Mesendoderm (in vitro differentiated cells): ENCODE data around the gene TAB2.
A peak's percentile ranks its signal among the peaks of the same experiment; 100 is the strongest.

Experiments used
- DNase-seq: peaks from one replicate; pipeline ENCODE4 v3.0.0; 2013
- H2AK5ac ChIP-seq: 2 replicates; pipeline ENCODE4 v1.6.1; 2013; ENCODE audit warnings: low read length, inconsistent platforms
- H2BK120ac ChIP-seq: 2 replicates; pipeline ENCODE4 v1.6.1; 2013; ENCODE audit warnings: low read depth, mild to moderate bottlenecking, low read length, moderate library complexity, mixed read lengths
- H2BK15ac ChIP-seq: replicated peaks from 2 replicates; pipeline ENCODE4 v1.6.1; 2013; ENCODE audit warnings: low read depth, mild to moderate bottlenecking, moderate library complexity
- H2BK5ac ChIP-seq: 2 replicates; pipeline ENCODE4 v1.6.1; 2013; ENCODE audit warnings: low read length, inconsistent platforms
- H3K18ac ChIP-seq: 2 replicates; pipeline ENCODE4 v1.6.1; 2013; ENCODE audit warnings: mild to moderate bottlenecking, low read length, mixed read lengths
- H3K23ac ChIP-seq: one replicate; pipeline ENCODE4 v1.6.1; 2013; ENCODE audit warnings: low read length
- H3K27ac ChIP-seq: 2 replicates; pipeline ENCODE4 v1.5.1; 2013; ENCODE audit warnings: low read depth, mild to moderate bottlenecking, inconsistent platforms, low read length, moderate library complexity
- H3K27me3 ChIP-seq: 2 replicates; pipeline ENCODE4 v1.6.1; 2013; ENCODE audit warnings: low read length, control low read depth, mild to moderate bottlenecking, inconsistent platforms; ENCODE audit not compliant: insufficient read depth, poor library complexity
- H3K36me3 ChIP-seq: 2 replicates; pipeline ENCODE4 v1.6.1; 2013; ENCODE audit warnings: low read length, inconsistent platforms; ENCODE audit not compliant: control insufficient read depth, insufficient read depth
- H3K4ac ChIP-seq: one replicate; pipeline ENCODE4 v1.6.1; 2013; ENCODE audit warnings: low read depth, mild to moderate bottlenecking, low read length, moderate library complexity
- H3K4me1 ChIP-seq: 2 replicates; pipeline ENCODE4 v1.6.1; 2013; ENCODE audit warnings: low read depth, low read length, inconsistent platforms; ENCODE audit not compliant: control insufficient read depth
- H3K4me2 ChIP-seq: 2 replicates; pipeline ENCODE4 v1.6.1; 2013; ENCODE audit warnings: low read length
- H3K4me3 ChIP-seq: 2 replicates; pipeline ENCODE4 v1.5.1; 2013; ENCODE audit warnings: mild to moderate bottlenecking, low read length
- H3K56ac ChIP-seq: one replicate; pipeline ENCODE4 v1.6.1; 2013; ENCODE audit warnings: low read length
- H3K79me1 ChIP-seq: 2 replicates; pipeline ENCODE4 v1.6.1; 2013; ENCODE audit warnings: low read length, inconsistent platforms
- H3K79me2 ChIP-seq: 2 replicates; pipeline ENCODE4 v1.6.1; 2013; ENCODE audit warnings: mild to moderate bottlenecking, low read length; ENCODE audit not compliant: control insufficient read depth, insufficient read depth
- H3K9ac ChIP-seq: 2 replicates; pipeline ENCODE4 v1.6.1; 2013; ENCODE audit warnings: low read length, inconsistent platforms
- H4K5ac ChIP-seq: one replicate; pipeline ENCODE4 v1.6.1; 2013; ENCODE audit warnings: low read length
- H4K8ac ChIP-seq: one replicate; pipeline ENCODE4 v1.6.1; 2013; ENCODE audit warnings: low read depth, mild to moderate bottlenecking, control low read depth, low read length, moderate library complexity
- WGBS: extraction: QIAGEN DNeasy Blood & Tissue Kit; methylation state at CpG from one replicate; pipeline ENCODE4 v1.1.7; 2013; ENCODE audit warnings: low lambda C conversion rate, missing lambda C conversion rate; ENCODE audit not compliant: insufficient coverage; ENCODE audit errors: extremely low coverage; 5-methylcytosine and 5-hydroxymethylcytosine counted together

TAB2 gene

DNA sequence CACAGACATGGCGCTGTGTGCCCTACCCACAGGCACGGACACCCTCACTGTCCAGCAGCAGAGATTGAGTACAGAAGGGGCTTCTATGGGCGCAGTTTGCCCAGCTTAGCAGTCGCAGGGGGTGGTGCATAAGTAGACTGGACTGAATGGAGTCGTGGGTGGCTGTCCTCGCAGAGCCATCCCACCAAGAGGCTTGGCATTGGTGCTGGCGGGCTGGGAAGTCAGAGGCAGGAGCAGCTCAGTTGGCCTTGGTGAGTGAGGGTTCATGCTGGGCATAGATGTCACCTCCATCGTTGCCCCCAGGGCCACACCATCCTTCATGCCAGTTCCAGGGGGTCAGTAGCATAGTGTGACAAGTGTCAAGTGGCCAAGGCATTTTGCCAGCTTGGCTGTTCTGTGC, 107.7 kb downstream of the TAB2 start:
- H3K9ac ChIP-seq, result no peak overlapping the region
- no peak overlapping the region for H2BK120ac ChIP-seq
- no peak overlapping the region for H3K56ac ChIP-seq
- no peaks in the 10 kb centered on the region for H3K27me3 ChIP-seq
- no peak overlapping the region for H3K4ac ChIP-seq
- no CpG with 5 or more reads among the region's 8 CpGs for WGBS
- H3K18ac ChIP-seq, result no peak overlapping the region
- H3K36me3 ChIP-seq, result no peaks in the 10 kb centered on the region
- H3K79me2 ChIP-seq, result no peaks in the 10 kb centered on the region
- H4K8ac ChIP-seq, result no peak overlapping the region
- no peak overlapping the region for H3K4me2 ChIP-seq
- H2AK5ac ChIP-seq, result no peak overlapping the region
- no peaks in the 10 kb centered on the region for H3K79me1 ChIP-seq
- no peak overlapping the region for H4K5ac ChIP-seq
- no peak overlapping the region for H3K27ac ChIP-seq
- DNase-seq, result no peak
- H2BK15ac ChIP-seq, result no peak overlapping the region
- H3K4me3 ChIP-seq, result no peak overlapping the region
- H3K4me1 ChIP-seq, result no peaks in the 10 kb centered on the region
- H2BK5ac ChIP-seq, result no peak overlapping the region
- no peak overlapping the region for H3K23ac ChIP-seq

DNA sequence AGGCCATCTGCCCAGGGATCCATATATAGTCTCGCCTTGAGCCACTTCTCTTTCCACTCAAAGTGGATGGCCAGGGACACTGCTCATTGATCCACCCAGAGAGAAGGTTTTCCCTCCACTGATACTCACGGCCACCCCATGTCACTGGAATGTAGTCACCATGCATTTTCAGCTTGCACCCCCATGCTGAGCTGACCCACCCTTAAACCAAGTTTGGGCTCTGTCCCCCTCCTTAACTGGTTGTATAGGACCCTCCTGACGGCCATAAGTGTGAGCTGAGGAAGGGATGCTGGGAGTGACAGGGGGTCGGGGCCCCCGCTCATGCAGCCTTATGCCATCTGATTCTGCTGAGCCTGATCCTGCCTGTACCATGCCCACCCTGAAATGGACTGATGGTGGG, 108.2 kb downstream of the TAB2 start:
- no CpG with 5 or more reads among the region's 5 CpGs for WGBS
- Histone ChIP-seq H3K27ac (no peak overlapping the region), H3K23ac (no peak overlapping the region), H3K4me2 (no peak overlapping the region), H3K4me1 (no peaks in the 10 kb centered on the region), H3K4me3 (no peak overlapping the region), H3K18ac (no peak overlapping the region), H4K5ac (no peak overlapping the region), H3K79me1 (no peaks in the 10 kb centered on the region), H4K8ac (no peak overlapping the region), H2AK5ac (no peak overlapping the region), H2BK120ac (no peak overlapping the region), H3K36me3 (no peaks in the 10 kb centered on the region), H2BK5ac (no peak overlapping the region), H3K56ac (no peak overlapping the region), H2BK15ac (no peak overlapping the region), H3K79me2 (no peaks in the 10 kb centered on the region), H3K27me3 (no peaks in the 10 kb centered on the region), H3K4ac (no peak overlapping the region), H3K9ac (no peak overlapping the region)
- no peak for DNase-seq

GRCh38 chr6:149428606-149429005, 111.1 kb downstream of the TAB2 start:
- H3K4me1 ChIP-seq, result no peaks in the 10 kb centered on the region
- H3K9ac ChIP-seq, result no peak overlapping the region
- H3K79me2 ChIP-seq, result no peaks in the 10 kb centered on the region
- H3K4me3 ChIP-seq, result no peak overlapping the region
- no peak overlapping the region for H3K27ac ChIP-seq
- WGBS, result no CpG with 5 or more reads among the region's 4 CpGs
- H3K79me1 ChIP-seq, result no peaks in the 10 kb centered on the region
- no peak overlapping the region for H3K56ac ChIP-seq
- no peak overlapping the region for H4K8ac ChIP-seq
- no peak overlapping the region for H3K4ac ChIP-seq
- H3K4me2 ChIP-seq, result no peak overlapping the region
- no peak overlapping the region for H3K23ac ChIP-seq
- no peak overlapping the region for H4K5ac ChIP-seq
- H2BK5ac ChIP-seq, result no peak overlapping the region
- no peak overlapping the region for H2BK120ac ChIP-seq
- H2BK15ac ChIP-seq, result no peak overlapping the region
- H2AK5ac ChIP-seq, result no peak overlapping the region
- DNase-seq, result no peak
- H3K27me3 ChIP-seq, result no peaks in the 10 kb centered on the region
- H3K18ac ChIP-seq, result no peak overlapping the region
- H3K36me3 ChIP-seq, result no peaks in the 10 kb centered on the region

- no peak overlapping the region for H3K9ac ChIP-seq
- no peak overlapping the region for H3K23ac ChIP-seq
- no peaks in the 10 kb centered on the region for H3K79me2 ChIP-seq
- H3K4me1 ChIP-seq, result no peaks in the 10 kb centered on the region
- no peak overlapping the region for H3K18ac ChIP-seq
- no peak overlapping the region for H3K27ac ChIP-seq
- no peaks in the 10 kb centered on the region for H3K27me3 ChIP-seq
- no peaks in the 10 kb centered on the region for H3K36me3 ChIP-seq
- H3K4me3 ChIP-seq, result no peak overlapping the region
- no peak overlapping the region for H2BK120ac ChIP-seq
- no peak overlapping the region for H3K4ac ChIP-seq
- no peak overlapping the region for H3K4me2 ChIP-seq
- H2BK15ac ChIP-seq, result no peak overlapping the region
- H3K56ac ChIP-seq, result no peak overlapping the region
- no peak for DNase-seq
- no peak overlapping the region for H2BK5ac ChIP-seq
- no peak overlapping the region for H4K5ac ChIP-seq
- no peaks in the 10 kb centered on the region for H3K79me1 ChIP-seq
- no peak overlapping the region for H4K8ac ChIP-seq
- no CpG with 5 or more reads among the region's 26 CpGs for WGBS
- no peak overlapping the region for H2AK5ac ChIP-seq
Measured at GRCh38 chr6:149429427-149430360, 112.2 kb downstream of the TAB2 start.

- Histone ChIP-seq H4K8ac (no peak overlapping the region), H2BK5ac (no peak overlapping the region), H3K79me2 (no peaks in the 10 kb centered on the region), H3K27me3 (no peaks in the 10 kb centered on the region), H4K5ac (no peak overlapping the region), H3K79me1 (no peaks in the 10 kb centered on the region), H3K27ac (no peak overlapping the region), H2AK5ac (no peak overlapping the region), H3K18ac (no peak overlapping the region), H3K4me2 (no peak overlapping the region), H3K36me3 (no peaks in the 10 kb centered on the region), H2BK120ac (no peak overlapping the region), H3K56ac (no peak overlapping the region), H3K4me1 (no peaks in the 10 kb centered on the region), H3K4ac (no peak overlapping the region), H3K4me3 (no peak overlapping the region), H2BK15ac (no peak overlapping the region), H3K23ac (no peak overlapping the region), H3K9ac (no peak overlapping the region)
- peak; percentile 92 for DNase-seq
- no CpG with 5 or more reads among the region's 19 CpGs for WGBS
Measured at GRCh38 chr6:149431905-149432775, 114.6 kb downstream of the TAB2 start.
